Stimulated activated naive CD8-positive, alpha-beta T cell treated with anti-CD3 and anti-CD28 coated beads, Interleukin-15, Interleukin-2, amounts not matched to agents 100 ng/mL and 50 ng/mL, for 24 hours (primary cell): ENCODE results near the gene ISG15.

Experiments used
- H3K27ac Mint-ChIP-seq: one replicate; pipeline ENCODE4 v1.8.0; 2021; ENCODE audit warnings: mild to moderate bottlenecking, mixed read lengths
- H3K27me3 Mint-ChIP-seq: one replicate; pipeline ENCODE4 v1.8.0; 2021; ENCODE audit warnings: mixed read lengths
- H3K36me3 Mint-ChIP-seq: one replicate; pipeline ENCODE4 v1.8.0; 2021; ENCODE audit warnings: low read depth, mixed read lengths
- H3K4me1 Mint-ChIP-seq: one replicate; pipeline ENCODE4 v1.8.0; 2021; ENCODE audit warnings: low read depth, mixed read lengths
- H3K4me3 Mint-ChIP-seq: one replicate; pipeline ENCODE4 v1.8.0; 2021; ENCODE audit warnings: mild to moderate bottlenecking, mixed read lengths
- H3K9me3 Mint-ChIP-seq: one replicate; pipeline ENCODE4 v1.8.0; 2021; ENCODE audit warnings: mixed read lengths

Gene ISG15

DNA sequence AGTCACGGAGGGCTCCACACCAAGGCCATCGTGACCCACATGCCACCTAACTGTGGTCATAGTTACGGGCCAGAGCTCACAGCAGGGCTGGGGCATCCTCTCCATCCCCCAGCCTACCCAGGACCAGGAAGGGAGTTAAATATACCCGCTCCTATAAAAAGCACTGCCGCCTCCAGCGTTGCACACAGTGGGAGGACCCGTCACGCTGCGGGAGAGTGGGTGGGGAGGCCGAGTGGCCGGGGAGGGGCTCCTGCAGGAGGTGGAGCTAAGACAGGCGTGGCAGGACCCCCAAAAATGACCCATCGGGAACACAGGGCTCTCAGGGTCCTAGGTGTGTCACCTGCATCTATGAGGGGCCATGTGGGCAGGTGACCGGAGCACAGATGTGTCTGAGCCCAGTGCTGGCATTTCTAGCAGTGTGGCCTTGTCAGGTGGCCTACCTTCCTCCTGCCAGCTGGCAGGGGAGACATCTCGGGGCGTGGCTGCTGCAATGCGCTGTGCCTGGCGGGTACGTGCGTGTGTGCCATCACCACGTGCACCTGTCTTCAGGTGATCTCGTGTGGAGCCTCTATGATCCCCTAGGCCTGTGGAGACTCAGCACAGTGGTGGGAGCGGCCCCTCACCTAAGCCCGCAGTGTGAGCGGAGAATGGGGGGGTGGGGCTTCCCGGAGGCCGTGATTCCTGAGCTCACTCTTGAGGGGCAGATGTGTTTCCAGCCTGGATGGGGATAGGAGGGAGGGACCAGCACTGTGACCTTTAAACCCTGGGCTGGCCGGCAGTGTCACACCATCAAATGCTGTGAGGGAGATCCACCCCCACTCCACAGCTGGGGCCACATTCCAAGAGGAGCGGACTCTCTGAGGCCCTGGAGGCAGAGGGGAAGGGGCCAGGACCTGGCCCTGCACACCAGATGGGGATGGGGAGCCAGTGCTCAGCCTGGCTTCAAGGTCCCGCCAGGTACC lies 24.4 kb downstream of the ISG15 start:
- Mint-ChIP-seq H3K36me3 (no peaks in the 10 kb centered on the region), H3K9me3 (no peaks in the 10 kb centered on the region), H3K27me3 (peaks cover 7% of the 10 kb centered on the region), H3K4me1 (peaks cover 17% of the 10 kb centered on the region), H3K27ac (no peak overlapping the region), H3K4me3 (no peak overlapping the region)

DNA sequence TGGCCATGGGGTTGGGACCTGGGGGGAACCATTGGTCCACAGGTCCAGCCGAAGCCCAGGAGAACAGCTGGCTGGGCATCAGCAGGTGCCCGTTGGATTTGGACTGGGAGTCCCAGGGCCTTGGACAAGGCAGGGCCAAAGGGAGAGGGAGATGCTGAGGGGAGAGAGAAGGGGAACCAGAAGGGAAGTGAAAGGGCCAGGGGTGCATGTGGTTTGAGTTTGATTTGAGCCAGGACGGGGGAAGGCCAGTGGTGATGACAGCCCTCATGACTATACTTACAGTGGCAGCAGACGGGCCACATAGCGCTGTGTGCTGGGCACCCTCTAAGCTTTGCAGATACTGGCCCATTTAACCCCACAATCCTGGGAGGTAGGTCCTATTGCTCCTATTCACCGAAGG lies 25.4 kb downstream of the ISG15 start:
- no peak overlapping the region for H3K4me3 Mint-ChIP-seq
- no peak overlapping the region for H3K27ac Mint-ChIP-seq
- H3K4me1 Mint-ChIP-seq, result peaks cover 17% of the 10 kb centered on the region
- no peaks in the 10 kb centered on the region for H3K9me3 Mint-ChIP-seq
- no peaks in the 10 kb centered on the region for H3K36me3 Mint-ChIP-seq
- peaks cover 7% of the 10 kb centered on the region for H3K27me3 Mint-ChIP-seq

DNA sequence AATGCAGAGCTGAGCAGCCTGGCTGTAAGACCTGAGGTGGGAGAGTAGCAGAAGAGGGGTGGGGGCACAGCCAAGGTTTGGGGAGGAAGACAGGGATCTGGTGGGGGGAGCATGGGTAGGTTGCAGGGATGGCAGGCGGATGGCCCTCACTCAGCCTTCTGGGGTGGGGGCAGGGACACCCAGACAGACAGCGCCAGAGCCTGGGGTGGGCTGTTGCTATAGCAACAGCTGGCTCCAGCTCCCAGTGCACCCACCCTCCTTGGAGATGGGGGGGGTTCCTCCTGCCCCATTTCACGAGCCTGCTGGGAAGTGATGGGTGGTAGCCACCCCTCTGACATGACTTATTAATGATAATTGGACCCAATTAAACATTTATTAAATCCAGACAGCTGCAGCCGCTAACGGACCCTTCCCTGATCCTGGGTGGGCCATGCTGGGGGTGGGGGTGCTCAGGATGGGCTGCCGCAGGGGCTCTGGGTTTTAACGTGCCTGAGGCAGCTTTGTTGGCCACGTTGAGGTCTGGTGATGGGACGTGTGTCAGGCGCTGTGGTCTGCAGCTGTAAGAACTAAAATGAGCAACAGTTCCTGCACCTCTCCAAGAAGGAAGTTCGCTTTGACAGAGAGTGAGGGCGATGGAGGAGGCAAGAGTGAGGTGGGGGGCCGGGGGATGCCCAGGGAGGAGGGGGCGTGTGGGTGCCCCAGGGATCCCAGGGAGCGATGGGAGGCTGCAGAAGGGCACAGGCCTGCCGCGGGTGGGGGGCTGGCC lies 26.0 kb downstream of the ISG15 start:
- H3K36me3 Mint-ChIP-seq, result no peaks in the 10 kb centered on the region
- peaks cover 7% of the 10 kb centered on the region for H3K27me3 Mint-ChIP-seq
- H3K4me3 Mint-ChIP-seq, result peak overlapping the region; percentile 59
- H3K4me1 Mint-ChIP-seq, result peaks cover 17% of the 10 kb centered on the region
- H3K27ac Mint-ChIP-seq, result no peak overlapping the region
- no peaks in the 10 kb centered on the region for H3K9me3 Mint-ChIP-seq

DNA sequence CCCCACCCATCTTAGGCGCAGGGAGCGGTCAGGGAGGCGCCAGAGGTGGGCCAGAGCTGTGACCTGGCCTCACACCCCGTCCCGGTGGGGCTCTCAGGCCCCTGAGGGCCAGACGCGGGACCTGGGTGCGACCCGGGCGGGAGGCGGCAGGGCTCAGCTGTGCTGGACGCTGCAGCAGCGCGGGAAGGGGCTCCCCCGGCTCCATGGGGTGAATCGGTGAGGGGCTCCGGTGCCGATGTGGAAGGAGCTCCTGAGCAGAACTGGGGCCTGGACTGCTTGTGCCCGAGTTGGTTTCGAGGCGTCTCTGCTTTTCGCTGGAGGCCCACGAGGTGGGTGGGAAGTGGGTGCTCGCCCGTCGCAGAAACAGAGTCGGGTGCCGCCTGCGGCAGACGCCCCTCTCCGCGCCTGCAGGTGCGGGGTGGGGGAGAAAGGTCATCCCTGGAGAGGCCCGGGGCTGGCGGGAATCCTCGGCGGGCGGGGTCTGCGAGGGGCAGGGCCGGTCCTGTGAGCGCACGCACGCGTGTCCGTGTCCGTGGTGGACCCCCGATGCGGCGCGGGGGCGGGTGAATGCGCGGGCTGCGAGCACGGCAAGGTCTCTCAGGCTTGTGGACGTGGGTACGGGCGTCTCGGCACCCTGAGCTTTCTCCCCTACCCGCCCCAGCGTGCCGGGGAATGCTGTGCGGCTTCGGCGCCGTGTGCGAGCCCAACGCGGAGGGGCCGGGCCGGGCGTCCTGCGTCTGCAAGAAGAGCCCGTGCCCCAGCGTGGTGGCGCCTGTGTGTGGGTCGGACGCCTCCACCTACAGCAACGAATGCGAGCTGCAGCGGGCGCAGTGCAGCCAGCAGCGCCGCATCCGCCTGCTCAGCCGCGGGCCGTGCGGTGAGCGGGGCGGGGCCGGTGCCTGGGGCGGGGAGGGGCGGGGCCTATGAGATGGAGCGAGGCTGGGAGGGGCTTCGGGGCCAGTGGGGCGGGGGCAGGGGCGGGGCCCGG lies 27.0 kb downstream of the ISG15 start:
- Mint-ChIP-seq H3K27ac (no peak overlapping the region), H3K27me3 (peaks cover 7% of the 10 kb centered on the region), H3K4me1 (peaks cover 17% of the 10 kb centered on the region)

DNA sequence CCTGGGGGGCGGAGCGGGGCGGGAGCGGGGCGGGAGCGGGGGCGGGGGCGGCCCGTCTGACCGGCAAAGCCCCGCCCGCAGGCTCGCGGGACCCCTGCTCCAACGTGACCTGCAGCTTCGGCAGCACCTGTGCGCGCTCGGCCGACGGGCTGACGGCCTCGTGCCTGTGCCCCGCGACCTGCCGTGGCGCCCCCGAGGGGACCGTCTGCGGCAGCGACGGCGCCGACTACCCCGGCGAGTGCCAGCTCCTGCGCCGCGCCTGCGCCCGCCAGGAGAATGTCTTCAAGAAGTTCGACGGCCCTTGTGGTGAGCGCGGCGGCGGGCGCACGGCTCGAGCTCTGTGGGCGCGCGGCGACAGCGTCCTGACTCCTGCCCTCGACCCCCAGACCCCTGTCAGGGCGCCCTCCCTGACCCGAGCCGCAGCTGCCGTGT lies 27.8 kb downstream of the ISG15 start:
- Mint-ChIP-seq H3K4me3 (no peak overlapping the region), H3K27ac (no peak overlapping the region), H3K36me3 (no peaks in the 10 kb centered on the region), H3K9me3 (no peaks in the 10 kb centered on the region), H3K27me3 (peaks cover 4% of the 10 kb centered on the region), H3K4me1 (peaks cover 17% of the 10 kb centered on the region)

More for the DNA sequence above, 27.0 kb downstream of the ISG15 start:
- no peaks in the 10 kb centered on the region for H3K9me3 Mint-ChIP-seq
- peak overlapping the region; percentile 59 for H3K4me3 Mint-ChIP-seq
- H3K36me3 Mint-ChIP-seq, result no peaks in the 10 kb centered on the region

DNA sequence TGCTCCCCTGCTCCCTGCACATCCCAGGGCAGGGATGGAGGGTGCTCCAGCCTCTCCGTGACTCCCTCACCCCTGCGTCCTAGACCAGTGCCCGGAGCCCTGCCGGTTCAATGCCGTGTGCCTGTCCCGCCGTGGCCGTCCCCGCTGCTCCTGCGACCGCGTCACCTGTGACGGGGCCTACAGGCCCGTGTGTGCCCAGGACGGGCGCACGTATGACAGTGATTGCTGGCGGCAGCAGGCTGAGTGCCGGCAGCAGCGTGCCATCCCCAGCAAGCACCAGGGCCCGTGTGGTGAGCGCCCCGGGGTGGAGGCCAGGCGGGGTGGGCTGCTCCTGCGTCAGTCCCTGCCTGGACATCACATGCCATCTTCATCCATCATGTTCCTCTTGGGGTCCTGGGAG lies 28.6 kb downstream of the ISG15 start:
- peaks cover 4% of the 10 kb centered on the region for H3K27me3 Mint-ChIP-seq
- peaks cover 17% of the 10 kb centered on the region for H3K4me1 Mint-ChIP-seq
- H3K27ac Mint-ChIP-seq, result no peak overlapping the region
- no peaks in the 10 kb centered on the region for H3K36me3 Mint-ChIP-seq
- no peaks in the 10 kb centered on the region for H3K9me3 Mint-ChIP-seq
- no peak overlapping the region for H3K4me3 Mint-ChIP-seq

DNA sequence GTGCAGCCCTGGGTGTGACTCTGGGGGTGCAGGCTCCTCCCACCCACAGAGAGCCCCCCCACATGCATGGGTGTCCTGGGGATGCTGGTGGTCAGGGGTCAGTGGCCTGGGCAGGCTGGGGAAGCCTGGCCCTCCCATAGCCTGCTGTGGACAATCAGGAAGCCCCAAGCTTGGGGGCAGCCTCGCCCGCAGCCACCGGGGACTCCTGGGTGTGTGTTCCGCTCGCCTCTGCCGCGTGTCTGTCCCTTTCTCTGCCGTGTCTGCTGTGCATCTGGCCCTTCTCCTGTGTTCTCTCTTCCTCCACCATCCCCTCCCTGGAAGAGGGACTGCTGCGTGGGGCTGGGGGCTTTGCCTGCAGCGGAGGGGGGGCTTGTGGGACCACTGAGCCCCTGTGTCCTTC lies 29.5 kb downstream of the ISG15 start:
- Mint-ChIP-seq H3K4me3 (no peak overlapping the region), H3K27ac (no peak overlapping the region), H3K4me1 (peaks cover 17% of the 10 kb centered on the region), H3K36me3 (no peaks in the 10 kb centered on the region), H3K27me3 (peaks cover 4% of the 10 kb centered on the region), H3K9me3 (no peaks in the 10 kb centered on the region)

DNA sequence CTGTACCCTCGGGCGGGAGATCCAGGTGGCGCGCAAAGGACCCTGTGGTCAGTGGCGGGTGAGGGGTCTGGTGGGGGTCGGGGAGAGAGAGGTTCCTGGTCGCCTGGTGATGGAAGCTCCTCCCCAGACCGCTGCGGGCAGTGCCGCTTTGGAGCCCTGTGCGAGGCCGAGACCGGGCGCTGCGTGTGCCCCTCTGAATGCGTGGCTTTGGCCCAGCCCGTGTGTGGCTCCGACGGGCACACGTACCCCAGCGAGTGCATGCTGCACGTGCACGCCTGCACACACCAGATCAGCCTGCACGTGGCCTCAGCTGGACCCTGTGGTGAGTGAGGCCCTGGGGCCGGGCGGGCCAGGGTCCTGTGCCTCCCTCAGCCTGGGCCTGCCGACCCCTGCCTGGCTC lies 30.1 kb downstream of the ISG15 start:
- no peak overlapping the region for H3K27ac Mint-ChIP-seq
- no peaks in the 10 kb centered on the region for H3K9me3 Mint-ChIP-seq
- peaks cover 15% of the 10 kb centered on the region for H3K4me1 Mint-ChIP-seq
- H3K27me3 Mint-ChIP-seq, result peaks cover 4% of the 10 kb centered on the region
- no peaks in the 10 kb centered on the region for H3K36me3 Mint-ChIP-seq
- no peak overlapping the region for H3K4me3 Mint-ChIP-seq

DNA sequence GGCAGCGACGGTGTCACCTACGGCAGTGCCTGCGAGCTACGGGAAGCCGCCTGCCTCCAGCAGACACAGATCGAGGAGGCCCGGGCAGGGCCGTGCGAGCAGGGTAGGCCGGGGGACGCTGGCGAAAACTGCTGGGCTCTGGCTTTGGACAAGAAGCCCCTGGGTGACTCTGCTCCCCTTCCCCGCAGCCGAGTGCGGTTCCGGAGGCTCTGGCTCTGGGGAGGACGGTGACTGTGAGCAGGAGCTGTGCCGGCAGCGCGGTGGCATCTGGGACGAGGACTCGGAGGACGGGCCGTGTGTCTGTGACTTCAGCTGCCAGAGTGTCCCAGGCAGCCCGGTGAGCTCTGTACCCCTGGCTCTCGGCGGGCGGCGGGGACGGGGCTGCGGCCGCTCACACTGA lies 30.6 kb downstream of the ISG15 start:
- H3K4me3 Mint-ChIP-seq, result no peak overlapping the region
- no peak overlapping the region for H3K27ac Mint-ChIP-seq
- H3K4me1 Mint-ChIP-seq, result peaks cover 10% of the 10 kb centered on the region
- no peaks in the 10 kb centered on the region for H3K36me3 Mint-ChIP-seq
- no peaks in the 10 kb centered on the region for H3K9me3 Mint-ChIP-seq
- H3K27me3 Mint-ChIP-seq, result no peaks in the 10 kb centered on the region

DNA sequence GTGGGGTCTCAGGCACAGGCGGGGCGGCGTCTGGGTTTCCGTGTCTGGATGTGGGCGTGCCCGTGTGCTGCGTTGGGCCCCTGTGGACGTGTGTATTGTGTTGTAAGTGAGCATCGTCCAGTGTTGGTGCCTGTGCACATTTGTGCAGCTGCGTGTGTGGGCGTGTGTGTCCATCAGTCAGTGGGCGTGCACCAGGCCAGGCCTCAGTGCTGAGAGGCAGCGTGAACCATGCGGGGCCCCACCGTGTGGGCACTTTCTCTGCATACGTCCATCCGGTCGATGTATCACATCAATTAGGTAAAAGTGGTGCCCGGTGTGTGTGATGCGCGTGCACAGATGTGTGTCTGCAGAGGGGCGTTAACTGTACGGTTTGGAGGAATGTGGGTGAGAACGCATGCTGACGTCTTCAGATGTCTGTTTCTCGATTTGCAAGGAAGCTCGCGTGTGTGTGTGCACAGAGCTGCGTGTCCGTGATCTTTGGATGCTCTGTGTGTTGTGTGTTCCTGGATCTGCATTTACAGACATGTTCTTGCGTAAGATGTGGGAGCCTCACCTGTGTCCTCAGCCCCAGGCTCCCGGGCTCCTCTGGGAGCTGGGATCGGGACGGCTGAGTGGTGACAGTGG lies 31.3 kb downstream of the ISG15 start:
- Mint-ChIP-seq H3K4me3 (no peak overlapping the region), H3K4me1 (peaks cover 3% of the 10 kb centered on the region), H3K27ac (no peak overlapping the region), H3K9me3 (no peaks in the 10 kb centered on the region), H3K36me3 (no peaks in the 10 kb centered on the region), H3K27me3 (no peaks in the 10 kb centered on the region)

DNA sequence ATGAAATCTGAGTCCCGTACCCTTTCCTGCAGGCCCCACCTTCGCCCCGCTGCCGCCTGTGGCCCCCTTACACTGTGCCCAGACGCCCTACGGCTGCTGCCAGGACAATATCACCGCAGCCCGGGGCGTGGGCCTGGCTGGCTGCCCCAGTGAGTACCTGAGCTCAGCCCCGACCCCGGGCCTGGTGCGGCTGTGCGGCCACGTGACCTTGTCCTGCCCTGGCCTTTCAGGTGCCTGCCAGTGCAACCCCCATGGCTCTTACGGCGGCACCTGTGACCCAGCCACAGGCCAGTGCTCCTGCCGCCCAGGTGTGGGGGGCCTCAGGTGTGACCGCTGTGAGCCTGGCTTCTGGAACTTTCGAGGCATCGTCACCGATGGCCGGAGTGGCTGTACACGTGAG lies 31.8 kb downstream of the ISG15 start:
- H3K4me3 Mint-ChIP-seq, result no peak overlapping the region
- H3K27ac Mint-ChIP-seq, result no peak overlapping the region
- no peaks in the 10 kb centered on the region for H3K36me3 Mint-ChIP-seq
- no peaks in the 10 kb centered on the region for H3K27me3 Mint-ChIP-seq
- no peaks in the 10 kb centered on the region for H3K9me3 Mint-ChIP-seq
- H3K4me1 Mint-ChIP-seq, result no peaks in the 10 kb centered on the region

DNA sequence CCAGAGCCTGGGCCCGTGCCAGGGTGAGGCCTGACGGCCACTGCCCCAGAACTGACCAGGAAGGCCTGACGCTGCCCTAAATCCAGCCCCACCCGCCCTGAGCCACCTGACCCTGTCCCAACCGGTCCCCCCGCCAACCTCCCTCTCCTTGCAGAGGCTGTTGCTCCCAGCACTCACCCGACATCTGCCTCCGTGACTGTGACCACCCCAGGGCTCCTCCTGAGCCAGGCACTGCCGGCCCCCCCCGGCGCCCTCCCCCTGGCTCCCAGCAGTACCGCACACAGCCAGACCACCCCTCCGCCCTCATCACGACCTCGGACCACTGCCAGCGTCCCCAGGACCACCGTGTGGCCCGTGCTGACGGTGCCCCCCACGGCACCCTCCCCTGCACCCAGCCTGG lies 32.9 kb downstream of the ISG15 start:
- no peaks in the 10 kb centered on the region for H3K36me3 Mint-ChIP-seq

DNA sequence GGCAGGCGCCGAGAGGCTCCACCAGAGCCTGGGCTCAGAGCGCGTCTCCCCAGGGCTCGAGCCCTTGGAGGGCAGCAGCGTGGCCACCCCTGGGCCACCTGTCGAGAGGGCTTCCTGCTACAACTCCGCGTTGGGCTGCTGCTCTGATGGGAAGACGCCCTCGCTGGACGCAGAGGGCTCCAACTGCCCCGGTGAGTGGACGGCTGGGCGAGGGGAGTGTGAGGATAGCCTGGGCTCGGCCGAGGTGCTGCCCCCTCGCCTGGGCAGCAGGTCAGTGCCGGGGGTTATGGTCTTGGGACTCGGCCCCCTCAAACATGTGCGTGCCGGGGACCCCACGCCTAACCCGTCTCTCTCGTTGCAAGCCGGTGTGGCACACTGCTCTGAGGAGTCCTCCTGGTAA lies 33.5 kb downstream of the ISG15 start:
- no peaks in the 10 kb centered on the region for H3K27me3 Mint-ChIP-seq
- no peaks in the 10 kb centered on the region for H3K36me3 Mint-ChIP-seq
- no peak overlapping the region for H3K4me3 Mint-ChIP-seq
- H3K4me1 Mint-ChIP-seq, result no peaks in the 10 kb centered on the region
- H3K9me3 Mint-ChIP-seq, result no peaks in the 10 kb centered on the region
- no peak overlapping the region for H3K27ac Mint-ChIP-seq

More for the DNA sequence above, 32.9 kb downstream of the ISG15 start:
- H3K27me3 Mint-ChIP-seq, result no peaks in the 10 kb centered on the region
- H3K4me3 Mint-ChIP-seq, result no peak overlapping the region
- no peak overlapping the region for H3K27ac Mint-ChIP-seq
- H3K4me1 Mint-ChIP-seq, result no peaks in the 10 kb centered on the region
- H3K9me3 Mint-ChIP-seq, result no peaks in the 10 kb centered on the region

DNA sequence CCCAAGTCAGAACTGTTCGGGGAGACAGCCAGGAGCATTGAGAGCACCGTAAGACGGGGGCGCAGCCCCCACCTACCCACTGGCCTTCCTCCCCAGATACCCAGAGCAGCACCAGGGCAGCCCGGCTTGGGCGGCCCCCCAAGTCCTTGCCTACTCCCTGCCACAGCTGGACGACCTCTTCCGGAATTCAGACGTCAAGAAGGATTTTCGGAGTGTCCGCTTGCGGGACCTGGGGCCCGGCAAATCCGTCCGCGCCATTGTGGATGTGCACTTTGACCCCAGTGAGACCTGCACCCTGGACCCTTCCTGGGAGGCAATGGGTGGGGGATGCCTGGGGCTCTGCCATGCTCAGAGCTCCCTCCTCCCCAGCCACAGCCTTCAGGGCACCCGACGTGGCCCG lies 34.1 kb downstream of the ISG15 start:
- H3K4me1 Mint-ChIP-seq, result no peaks in the 10 kb centered on the region
- H3K36me3 Mint-ChIP-seq, result peaks cover 5% of the 10 kb centered on the region
- H3K4me3 Mint-ChIP-seq, result no peak overlapping the region
- H3K9me3 Mint-ChIP-seq, result peaks cover 2% of the 10 kb centered on the region
- no peaks in the 10 kb centered on the region for H3K27me3 Mint-ChIP-seq
- H3K27ac Mint-ChIP-seq, result no peak overlapping the region
